Measurements from ENCODE around the gene POLR2C. TPM values are rescaled to one million over a fixed set of nuclear protein-coding genes. Genes with fewer than 3 reads are reported as not detected.

The POLR2C gene
- total RNA-seq, 1 donor from 2014 or later = 69.6 TPM

DNA sequence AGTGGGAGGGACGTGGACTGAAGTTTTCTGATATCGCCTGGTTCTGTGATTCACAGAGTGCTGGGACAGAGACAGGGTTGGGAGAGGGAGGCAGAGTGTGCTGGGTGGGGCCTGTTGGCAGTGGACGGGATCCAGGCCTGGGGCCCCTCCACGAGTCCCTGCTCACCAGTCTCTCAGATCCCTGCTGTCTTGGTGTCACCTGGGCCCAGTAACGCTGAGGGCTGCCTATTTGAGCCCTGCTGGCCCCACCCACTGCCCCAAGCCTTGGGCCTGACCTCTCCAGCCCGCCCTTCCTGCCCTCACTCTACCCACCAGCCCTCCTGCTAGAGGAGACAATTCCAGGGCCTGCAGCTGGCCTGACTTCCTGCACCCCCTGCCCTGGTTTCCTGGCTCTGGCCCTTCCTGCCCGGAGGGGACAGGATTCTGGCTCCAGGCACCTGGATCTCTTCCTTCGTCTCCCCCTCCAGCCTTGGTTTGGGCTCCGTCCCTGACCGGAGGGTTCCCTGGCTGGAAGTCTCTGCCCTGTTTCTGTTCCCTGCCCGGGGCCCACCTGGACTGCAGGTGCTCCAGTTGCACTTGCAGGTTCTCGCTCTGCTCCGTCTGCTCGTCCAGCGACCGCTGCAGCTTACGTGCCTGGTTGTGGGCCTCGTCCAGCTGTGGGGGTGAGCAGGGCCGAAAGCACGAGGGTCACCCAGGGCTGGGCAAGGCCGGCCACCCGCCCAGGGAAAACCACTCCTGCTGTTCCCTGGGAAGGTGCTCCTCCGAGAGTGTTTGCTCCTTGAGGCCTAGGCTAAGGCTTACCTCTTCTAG lies 52.5 kb downstream of the POLR2C start:
- Mint-ChIP-seq H3K4me1 (ENCODE audit: low read depth) (peaks cover 7% of the 10 kb centered on the region), H3K27ac (no peak overlapping the region), H3K9me3 (ENCODE audit: low read depth) (no peaks in the 10 kb centered on the region), H3K4me3 (ENCODE audit: low read depth) (no peak overlapping the region), H3K36me3 (ENCODE audit: insufficient read depth) (peaks cover 19% of the 10 kb centered on the region), H3K27me3 (no peaks in the 10 kb centered on the region)
- TF ChIP-seq, protein P1, sequence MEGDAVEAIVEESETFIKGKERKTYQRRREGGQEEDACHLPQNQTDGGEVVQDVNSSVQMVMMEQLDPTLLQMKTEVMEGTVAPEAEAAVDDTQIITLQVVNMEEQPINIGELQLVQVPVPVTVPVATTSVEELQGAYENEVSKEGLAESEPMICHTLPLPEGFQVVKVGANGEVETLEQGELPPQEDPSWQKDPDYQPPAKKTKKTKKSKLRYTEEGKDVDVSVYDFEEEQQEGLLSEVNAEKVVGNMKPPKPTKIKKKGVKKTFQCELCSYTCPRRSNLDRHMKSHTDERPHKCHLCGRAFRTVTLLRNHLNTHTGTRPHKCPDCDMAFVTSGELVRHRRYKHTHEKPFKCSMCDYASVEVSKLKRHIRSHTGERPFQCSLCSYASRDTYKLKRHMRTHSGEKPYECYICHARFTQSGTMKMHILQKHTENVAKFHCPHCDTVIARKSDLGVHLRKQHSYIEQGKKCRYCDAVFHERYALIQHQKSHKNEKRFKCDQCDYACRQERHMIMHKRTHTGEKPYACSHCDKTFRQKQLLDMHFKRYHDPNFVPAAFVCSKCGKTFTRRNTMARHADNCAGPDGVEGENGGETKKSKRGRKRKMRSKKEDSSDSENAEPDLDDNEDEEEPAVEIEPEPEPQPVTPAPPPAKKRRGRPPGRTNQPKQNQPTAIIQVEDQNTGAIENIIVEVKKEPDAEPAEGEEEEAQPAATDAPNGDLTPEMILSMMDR (IDR thresholded peaks at IDR 0.05; ENCODE audit: unreplicated experiment) = no peak
- no peak for DNase-seq (ENCODE audit: low spot score, unreplicated experiment)

DNA sequence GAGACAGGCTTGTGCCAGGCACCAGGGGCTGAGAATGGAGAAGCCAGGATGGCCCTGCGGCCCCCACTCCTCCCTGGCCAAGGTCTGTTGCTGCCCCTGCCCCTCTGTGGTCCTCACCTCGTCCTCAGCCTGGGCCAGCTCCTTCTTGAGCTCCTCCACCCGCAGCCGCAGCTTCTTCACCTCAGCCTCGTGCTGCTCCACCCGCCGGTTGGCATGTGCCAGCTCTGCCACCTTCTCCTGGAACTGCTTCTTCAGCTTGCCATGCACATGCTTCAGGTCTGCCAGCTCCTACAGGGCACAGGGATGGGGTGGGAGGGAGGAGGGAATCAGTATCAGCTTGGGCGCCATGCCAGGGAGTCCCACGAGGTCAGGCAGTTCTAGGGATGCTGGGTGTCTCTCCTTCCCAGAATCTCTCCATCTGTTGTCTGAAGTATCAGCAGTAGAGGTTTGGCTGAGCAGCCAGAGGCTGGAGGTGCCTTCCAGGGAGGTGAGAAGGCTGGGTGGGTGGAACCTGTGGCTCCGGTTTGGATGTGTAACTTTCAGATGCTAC lies 53.8 kb downstream of the POLR2C start:
- H3K27me3 Mint-ChIP-seq = no peaks in the 10 kb centered on the region
- DNase-seq (ENCODE audit: low spot score, unreplicated experiment) = no peak
- no peak overlapping the region for H3K4me3 Mint-ChIP-seq (ENCODE audit: low read depth)
- no peak overlapping the region for H3K27ac Mint-ChIP-seq
- TF ChIP-seq, protein P1 (IDR thresholded peaks at IDR 0.05; ENCODE audit: unreplicated experiment) = no peak
- no peaks in the 10 kb centered on the region for H3K9me3 Mint-ChIP-seq (ENCODE audit: low read depth)
- H3K4me1 Mint-ChIP-seq (ENCODE audit: low read depth) = no peaks in the 10 kb centered on the region
- peaks cover 19% of the 10 kb centered on the region for H3K36me3 Mint-ChIP-seq (ENCODE audit: insufficient read depth)

DNA sequence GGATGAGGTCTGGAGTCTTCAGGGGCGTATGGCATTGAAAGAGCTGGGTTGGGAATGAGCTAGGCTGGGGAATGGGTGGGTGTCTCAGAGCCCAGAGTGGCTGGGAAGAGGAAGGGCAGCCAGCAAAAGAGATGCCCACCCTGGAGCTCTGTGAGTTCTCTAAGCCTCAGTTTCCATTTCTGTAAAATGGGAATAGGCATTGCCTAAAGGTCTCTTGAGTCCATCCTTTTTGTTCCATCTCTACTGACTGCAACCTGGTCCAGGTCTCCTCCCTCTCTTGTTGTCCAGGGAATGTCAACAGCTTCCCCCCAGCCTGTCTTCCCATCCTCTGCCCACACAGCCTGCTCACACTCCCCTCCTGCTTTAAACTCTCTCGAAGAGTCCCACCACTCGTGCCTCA lies 54.3 kb downstream of the POLR2C start:
- Mint-ChIP-seq H3K27me3 (no peaks in the 10 kb centered on the region), H3K4me1 (ENCODE audit: low read depth) (no peaks in the 10 kb centered on the region), H3K9me3 (ENCODE audit: low read depth) (no peaks in the 10 kb centered on the region), H3K36me3 (ENCODE audit: insufficient read depth) (peaks cover 19% of the 10 kb centered on the region), H3K27ac (no peak overlapping the region), H3K4me3 (ENCODE audit: low read depth) (no peak overlapping the region)
- TF ChIP-seq, protein P1 (IDR thresholded peaks at IDR 0.05; ENCODE audit: unreplicated experiment) = no peak
- no peak for DNase-seq (ENCODE audit: low spot score, unreplicated experiment)

DNA sequence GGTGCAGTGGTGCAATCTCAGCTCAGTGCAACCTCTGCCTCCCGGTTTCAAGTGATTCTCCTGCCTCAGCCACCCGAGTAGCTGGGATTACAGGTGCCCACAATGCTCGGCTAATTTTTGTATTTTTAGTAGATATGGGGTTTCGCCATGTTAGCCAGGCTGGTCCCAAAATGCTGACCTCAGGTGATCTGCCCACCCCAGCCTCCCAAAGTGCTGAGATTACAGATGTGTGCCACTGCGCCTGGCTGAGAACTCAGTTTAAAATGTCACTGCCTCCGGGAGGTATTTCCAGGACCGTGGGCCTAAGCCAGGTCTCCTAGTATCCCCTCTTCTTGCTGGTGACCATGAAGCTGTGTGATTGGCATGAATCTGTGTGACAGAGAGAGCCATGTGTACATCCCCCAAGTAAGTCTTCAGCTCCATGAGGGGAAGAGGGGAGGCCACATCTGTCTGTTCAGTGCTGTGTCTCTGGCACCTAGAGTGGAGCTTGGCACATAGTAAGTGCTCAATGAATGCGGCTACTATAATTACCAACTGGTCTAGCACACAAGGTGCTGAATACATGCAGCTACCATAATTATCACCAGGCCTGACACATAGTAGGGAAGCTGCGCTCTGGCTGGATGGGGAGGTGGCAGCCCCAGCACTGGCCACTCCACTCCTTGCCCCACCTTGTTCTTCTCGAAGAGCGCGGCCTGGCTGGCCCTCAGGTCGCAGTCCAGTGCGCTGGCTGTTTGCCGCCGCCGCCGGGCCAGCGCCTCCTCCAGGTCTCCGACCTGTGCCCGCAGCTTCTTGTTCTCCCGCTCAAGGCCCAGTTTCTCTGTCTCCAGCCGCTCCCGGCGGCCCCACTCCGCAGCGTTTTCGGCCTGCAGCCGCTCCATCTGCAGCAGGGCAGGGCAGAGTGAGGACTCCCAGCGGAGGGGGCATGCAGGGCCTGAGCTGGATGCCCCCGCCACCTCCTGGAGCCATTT lies 55.2 kb downstream of the POLR2C start:
- H3K4me1 Mint-ChIP-seq (ENCODE audit: low read depth) = no peaks in the 10 kb centered on the region
- no peak for DNase-seq (ENCODE audit: low spot score, unreplicated experiment)
- H3K36me3 Mint-ChIP-seq (ENCODE audit: insufficient read depth) = peaks cover 17% of the 10 kb centered on the region
- H3K9me3 Mint-ChIP-seq (ENCODE audit: low read depth) = no peaks in the 10 kb centered on the region
- H3K27ac Mint-ChIP-seq = no peak overlapping the region
- H3K27me3 Mint-ChIP-seq = no peaks in the 10 kb centered on the region
- TF ChIP-seq, protein P1 (IDR thresholded peaks at IDR 0.05; ENCODE audit: unreplicated experiment) = no peak
- H3K4me3 Mint-ChIP-seq (ENCODE audit: low read depth) = no peak overlapping the region

DNA sequence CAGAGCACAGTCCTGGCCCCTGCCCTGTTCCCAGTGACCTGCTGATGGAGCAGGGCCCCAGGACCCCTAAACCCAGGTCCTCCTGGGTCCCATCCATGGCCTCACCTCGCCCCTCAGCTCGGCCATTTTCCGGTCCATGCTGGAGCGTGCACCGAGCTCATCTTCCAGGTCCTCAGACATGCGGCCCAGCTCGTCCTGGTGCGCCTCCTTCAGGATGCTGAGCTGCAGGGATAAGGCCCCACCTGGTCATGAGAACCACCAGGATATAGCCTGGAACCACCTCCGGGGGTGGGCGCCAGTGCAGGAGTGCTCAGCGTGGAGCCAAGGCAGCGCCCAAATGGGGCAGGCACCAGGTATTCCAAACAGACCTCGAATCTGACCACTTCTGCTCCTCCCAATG lies 56.0 kb downstream of the POLR2C start:
- Mint-ChIP-seq H3K36me3 (ENCODE audit: insufficient read depth) (peaks cover 17% of the 10 kb centered on the region), H3K27me3 (no peaks in the 10 kb centered on the region), H3K9me3 (ENCODE audit: low read depth) (no peaks in the 10 kb centered on the region), H3K27ac (no peak overlapping the region), H3K4me1 (ENCODE audit: low read depth) (no peaks in the 10 kb centered on the region), H3K4me3 (ENCODE audit: low read depth) (no peak overlapping the region)
- TF ChIP-seq, protein P1 (IDR thresholded peaks at IDR 0.05; ENCODE audit: unreplicated experiment) = no peak
- no peak for DNase-seq (ENCODE audit: low spot score, unreplicated experiment)

All from progenitor cell of endocrine pancreas (in vitro differentiated cells).